ENCODE data around the gene KCNJ6. TPM values are rescaled to one million over a fixed set of nuclear protein-coding genes. Genes with fewer than 3 reads are reported as not detected.

The KCNJ6 gene
- total RNA-seq, 1 experiment from 2014 or later = not detected

DNA sequence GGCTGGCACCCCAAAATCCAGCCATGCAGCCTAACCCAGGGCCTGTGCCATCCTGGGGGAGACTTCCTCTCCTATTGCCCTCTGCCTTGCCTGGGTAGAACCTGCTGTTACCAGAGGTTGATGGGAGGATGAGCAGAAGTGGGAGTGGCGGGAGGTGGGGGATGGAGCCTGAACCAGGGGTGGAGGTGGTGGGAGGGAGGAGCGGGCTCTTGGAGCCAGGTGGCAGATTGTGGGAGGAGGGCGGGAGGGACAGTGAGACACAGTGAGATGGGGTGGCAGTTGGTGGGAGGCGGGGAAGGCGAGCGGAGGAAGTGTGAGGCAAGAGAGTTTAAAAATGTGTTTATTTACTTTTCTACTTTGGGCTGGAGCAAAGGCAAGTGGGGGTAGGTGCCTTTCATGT, 87.3 kb downstream of the KCNJ6 start:
- POLR2A ChIA-PET (ENCODE audit: low non-redundant PET) = no interaction called here
- Histone ChIP-seq H3K27ac (ENCODE audit: low read depth, low read length, poor library complexity, severe bottlenecking) (no peak overlapping the region), H3K9me3 (ENCODE audit: low read depth, low read length, poor library complexity, severe bottlenecking) (no peaks in the 10 kb centered on the region), H3K36me3 (ENCODE audit: insufficient read depth, low read length, poor library complexity, severe bottlenecking) (no peaks in the 10 kb centered on the region), H3K4me1 (ENCODE audit: insufficient read depth, low read length, poor library complexity, severe bottlenecking) (no peaks in the 10 kb centered on the region), H3K4me3 (ENCODE audit: low read depth, low read length, poor library complexity, severe bottlenecking) (no peak overlapping the region), H3K27me3 (replicated peaks; ENCODE audit: insufficient read depth, low read depth, low read length, poor library complexity) (peaks cover 71% of the 10 kb centered on the region)
- TF ChIP-seq, protein P1, sequence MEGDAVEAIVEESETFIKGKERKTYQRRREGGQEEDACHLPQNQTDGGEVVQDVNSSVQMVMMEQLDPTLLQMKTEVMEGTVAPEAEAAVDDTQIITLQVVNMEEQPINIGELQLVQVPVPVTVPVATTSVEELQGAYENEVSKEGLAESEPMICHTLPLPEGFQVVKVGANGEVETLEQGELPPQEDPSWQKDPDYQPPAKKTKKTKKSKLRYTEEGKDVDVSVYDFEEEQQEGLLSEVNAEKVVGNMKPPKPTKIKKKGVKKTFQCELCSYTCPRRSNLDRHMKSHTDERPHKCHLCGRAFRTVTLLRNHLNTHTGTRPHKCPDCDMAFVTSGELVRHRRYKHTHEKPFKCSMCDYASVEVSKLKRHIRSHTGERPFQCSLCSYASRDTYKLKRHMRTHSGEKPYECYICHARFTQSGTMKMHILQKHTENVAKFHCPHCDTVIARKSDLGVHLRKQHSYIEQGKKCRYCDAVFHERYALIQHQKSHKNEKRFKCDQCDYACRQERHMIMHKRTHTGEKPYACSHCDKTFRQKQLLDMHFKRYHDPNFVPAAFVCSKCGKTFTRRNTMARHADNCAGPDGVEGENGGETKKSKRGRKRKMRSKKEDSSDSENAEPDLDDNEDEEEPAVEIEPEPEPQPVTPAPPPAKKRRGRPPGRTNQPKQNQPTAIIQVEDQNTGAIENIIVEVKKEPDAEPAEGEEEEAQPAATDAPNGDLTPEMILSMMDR (conservative IDR thresholded peaks at IDR 0.05; ENCODE audit: low read depth, low read length) = no peak
- TF ChIP-seq EZH2 (IDR thresholded peaks at IDR 0.05; ENCODE audit: borderline replicate concordance, low read depth, low read length, poor library complexity, severe bottlenecking) = no peak
- CTCF ChIA-PET = no interaction called here
- DNase-seq (ENCODE audit: low spot score) = no peak
- intact Hi-C loops (cut with micrococcal nuclease; ENCODE audit: unreplicated experiment) = no loop called here
- BruUV-seq (replicated peaks) = no TSS peak

DNA sequence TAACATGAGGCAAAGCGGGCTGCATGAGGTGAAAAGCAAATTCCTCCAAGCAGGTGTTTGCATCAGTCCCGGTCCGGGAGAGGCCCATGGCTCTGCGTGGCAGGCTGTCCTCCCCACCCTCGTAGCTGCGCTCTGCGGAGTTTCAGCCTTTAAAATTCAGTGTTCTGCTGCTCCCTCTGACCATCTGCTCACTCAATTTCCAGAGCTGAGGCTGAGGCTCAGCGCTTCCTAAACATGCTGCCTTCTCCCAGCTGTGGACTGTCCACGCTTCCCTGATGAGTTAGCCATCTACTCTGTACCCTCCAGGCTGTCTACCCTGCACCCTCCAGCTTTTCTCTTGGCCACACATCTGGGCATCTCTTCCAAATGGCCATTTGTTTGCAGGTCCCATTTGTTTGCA, 87.7 kb downstream of the KCNJ6 start:
- Histone ChIP-seq H3K9me3 (ENCODE audit: low read depth, low read length, poor library complexity, severe bottlenecking) (no peaks in the 10 kb centered on the region), H3K27me3 (replicated peaks; ENCODE audit: insufficient read depth, low read depth, low read length, poor library complexity) (peaks cover 75% of the 10 kb centered on the region), H3K4me3 (ENCODE audit: low read depth, low read length, poor library complexity, severe bottlenecking) (no peak overlapping the region), H3K36me3 (ENCODE audit: insufficient read depth, low read length, poor library complexity, severe bottlenecking) (no peaks in the 10 kb centered on the region), H3K27ac (ENCODE audit: low read depth, low read length, poor library complexity, severe bottlenecking) (no peak overlapping the region), H3K4me1 (ENCODE audit: insufficient read depth, low read length, poor library complexity, severe bottlenecking) (no peaks in the 10 kb centered on the region)
- intact Hi-C loops (cut with micrococcal nuclease; ENCODE audit: unreplicated experiment) = no loop called here
- CTCF ChIA-PET = no interaction called here
- POLR2A ChIA-PET (ENCODE audit: low non-redundant PET) = no interaction called here
- BruUV-seq (replicated peaks) = no TSS peak
- no peak for TF ChIP-seq EZH2 (IDR thresholded peaks at IDR 0.05; ENCODE audit: borderline replicate concordance, low read depth, low read length, poor library complexity, severe bottlenecking)
- TF ChIP-seq, protein P1 (conservative IDR thresholded peaks at IDR 0.05; ENCODE audit: low read depth, low read length) = no peak
- DNase-seq (ENCODE audit: low spot score) = no peak

DNA sequence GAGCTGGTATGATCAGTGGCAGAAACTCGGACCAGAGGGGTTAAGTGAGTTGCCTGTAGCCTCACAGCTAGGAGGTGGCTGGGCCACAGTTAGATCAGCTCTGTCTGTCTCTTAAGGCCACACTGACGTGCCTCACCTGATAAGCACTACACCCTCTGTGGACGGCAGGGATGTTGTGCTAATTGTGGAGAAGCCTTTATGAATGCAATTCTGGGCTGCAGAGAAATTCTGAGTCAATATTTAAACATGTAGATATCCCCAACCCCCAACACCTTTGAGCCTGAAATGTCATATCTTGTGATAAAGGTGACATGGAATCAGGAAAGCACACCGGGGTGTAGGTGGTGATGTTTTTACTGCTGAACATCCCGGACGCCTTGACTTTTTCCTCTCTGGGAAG, 88.3 kb downstream of the KCNJ6 start:
- POLR2A ChIA-PET (ENCODE audit: low non-redundant PET) = no interaction called here
- no peaks in the 10 kb centered on the region for H3K9me3 ChIP-seq (ENCODE audit: low read depth, low read length, poor library complexity, severe bottlenecking)
- H3K27ac ChIP-seq (ENCODE audit: low read depth, low read length, poor library complexity, severe bottlenecking) = no peak overlapping the region
- DNase-seq (ENCODE audit: low spot score) = no peak
- H3K4me3 ChIP-seq (ENCODE audit: low read depth, low read length, poor library complexity, severe bottlenecking) = no peak overlapping the region
- no peaks in the 10 kb centered on the region for H3K36me3 ChIP-seq (ENCODE audit: insufficient read depth, low read length, poor library complexity, severe bottlenecking)
- H3K27me3 ChIP-seq (replicated peaks; ENCODE audit: insufficient read depth, low read depth, low read length, poor library complexity) = peaks cover 78% of the 10 kb centered on the region
- no peaks in the 10 kb centered on the region for H3K4me1 ChIP-seq (ENCODE audit: insufficient read depth, low read length, poor library complexity, severe bottlenecking)
- BruUV-seq (replicated peaks) = no TSS peak
- TF ChIP-seq, protein P1 (conservative IDR thresholded peaks at IDR 0.05; ENCODE audit: low read depth, low read length) = no peak
- TF ChIP-seq EZH2 (IDR thresholded peaks at IDR 0.05; ENCODE audit: borderline replicate concordance, low read depth, low read length, poor library complexity, severe bottlenecking) = no peak
- intact Hi-C loops (cut with micrococcal nuclease; ENCODE audit: unreplicated experiment) = no loop called here
- CTCF ChIA-PET = interaction anchor here (0.6 kb wide), 1 partner anchor 92 kb away, joined by 3 read pairs; no protein-coding TSS in a partner anchor

All from A673 (cell line).